K562 (cell line): ENCODE data around the gene MAML3. TPM values are rescaled to one million over a fixed set of nuclear protein-coding genes. Genes with fewer than 3 reads are reported as not detected.

Experiments
- ATAC-seq: fragments of 200-7000 bp; cut with Tn5 transposase; 3 replicates; pipeline ENCODE4 v1.9.1; 2020; ENCODE audit warnings: moderate library complexity
- BruUV-seq: library from RNA; stranded (reverse); fragments of 400-500 nt; replicated peaks from 2 replicates; lab custom pipeline; 2021; lab: Mats Ljungman, UMichigan
- CTCF ChIA-PET: fragments of 300-600 bp; formaldehyde crosslinking; extraction: SDS; loops from one replicate; lab custom pipeline; 2021; ENCODE audit warnings: low intra/inter-chr PET ratio; lab: Yijun Ruan, JAX
- POLR2A ChIA-PET: fragments of 300-600, 350-650 bp; sonication (Branson Sonifier 250); formaldehyde crosslinking; extraction: SDS; loops from one replicate; lab custom pipeline; 2021; ENCODE audit warnings: antibody characterized with exemption, inconsistent platforms; lab: Yijun Ruan, JAX
- DNase-seq, 4 experiments: peaks; one replicate each; pipeline versions ENCODE4 v3.0.0 to v3.0.0-alpha.2; 2011 to 2018; ENCODE audit warnings: low spot score in 3 of 4, mixed read lengths in 3 of 4; ENCODE audit errors: extremely low read depth in 1 of 4
- FAIRE-seq: peaks from 2 replicates; lab custom pipeline; 2011; peaks lifted over from hg19 to GRCh38; lab: Jason Lieb, UNC
- H2AFZ ChIP-seq: 2 replicates; pipeline ENCODE4 v1.6.0; 2011; ENCODE audit warnings: low read depth, low read length, control low read depth, inconsistent platforms
- H3K27ac ChIP-seq: fragments of 200-600 bp; 3 replicates; pipeline ENCODE4 v1.8.0; 2011; ENCODE audit warnings: low read depth, mild to moderate bottlenecking, control low read depth, inconsistent platforms, low read length, moderate library complexity, mixed read lengths; ENCODE audit errors: extremely low read depth
- H3K27me3 ChIP-seq, 2 experiments: fragments of 300-600 bp in 1 of 2; 2 replicates in 1 of 2; 3 replicates in 1 of 2; pipeline versions ENCODE4 v1.6.0 to v1.8.0; 2011; ENCODE audit warnings: inconsistent platforms in 2 of 2, low read length in 2 of 2, mild to moderate bottlenecking in 1 of 2, mixed read lengths in 1 of 2, moderate library complexity in 1 of 2; ENCODE audit not compliant: control insufficient read depth in 2 of 2, insufficient read depth in 2 of 2
- H3K36me3 ChIP-seq: fragments of 300-600 bp; 3 replicates; pipeline ENCODE4 v1.8.0; 2011; ENCODE audit warnings: mild to moderate bottlenecking, low read length, inconsistent platforms; ENCODE audit not compliant: control insufficient read depth, insufficient read depth
- H3K4me1 ChIP-seq, 2 experiments: fragments of 200-600 bp in 1 of 2; replicated peaks in 1 of 2; 2 replicates in 1 of 2; 3 replicates in 1 of 2; pipeline versions ENCODE4 v1.5.1 to v1.8.0; 2011; ENCODE audit warnings: inconsistent platforms in 2 of 2, low read length in 2 of 2, mild to moderate bottlenecking in 1 of 2, mixed read lengths in 1 of 2, moderate library complexity in 1 of 2; ENCODE audit not compliant: control insufficient read depth in 2 of 2, insufficient read depth in 2 of 2
- H3K4me2 ChIP-seq: 2 replicates; pipeline ENCODE4 v1.6.1; 2011; ENCODE audit warnings: low read length, control low read depth, inconsistent platforms, mixed read lengths; ENCODE audit not compliant: insufficient read depth
- H3K4me3 ChIP-seq: fragments of 200-600 bp; sonication (generic), shearing (Covaris generic); 2 replicates; pipeline ENCODE4 v1.5.1; 2016; ENCODE audit warnings: control low read depth, inconsistent platforms
- H3K79me2 ChIP-seq: fragments of 200-600 bp; 3 replicates; pipeline ENCODE4 v1.8.0; 2011; ENCODE audit warnings: low read length, inconsistent platforms; ENCODE audit not compliant: control insufficient read depth, insufficient read depth
- H3K9ac ChIP-seq, 2 experiments: 2 replicates each; pipeline versions ENCODE4 v1.6.0 to v1.6.1; 2011; ENCODE audit warnings: low read depth in 2 of 2, low read length in 2 of 2, control low read depth in 1 of 2, inconsistent platforms in 1 of 2, mild to moderate bottlenecking in 1 of 2, mixed read lengths in 1 of 2; ENCODE audit not compliant: insufficient read depth in 1 of 2
- H3K9me1 ChIP-seq: one replicate; pipeline ENCODE4 v1.6.0; 2011; ENCODE audit warnings: inconsistent platforms, mild to moderate bottlenecking, low read length, moderate library complexity; ENCODE audit not compliant: control insufficient read depth, insufficient read depth
- H3K9me3 ChIP-seq: replicated peaks from 2 replicates; pipeline ENCODE4 v1.5.1; 2011; ENCODE audit warnings: low read depth, low read length, inconsistent platforms; ENCODE audit not compliant: control insufficient read depth, insufficient read depth
- H4K20me1 ChIP-seq: replicated peaks from 2 replicates; pipeline ENCODE4 v1.6.1; 2011; ENCODE audit warnings: low read length, inconsistent platforms, mixed read lengths; ENCODE audit not compliant: control insufficient read depth, insufficient read depth
- DACH1 ChIP-seq: fragments of 450-650 bp; IDR thresholded peaks from 2 replicates; pipeline ENCODE4 v1.6.1; 2018; ENCODE audit not compliant: partially characterized antibody
- FOXJ3 ChIP-seq: sonication (generic); formaldehyde crosslinking; IDR thresholded peaks from 2 replicates; pipeline ENCODE4 v1.4.0; 2020; ENCODE audit warnings: mild to moderate bottlenecking, missing genetic modification reagents
- MAZ ChIP-seq, 2 experiments: fragments of 450-650 bp in 1 of 2; sonication (generic) in 1 of 2; formaldehyde crosslinking; IDR thresholded peaks in 1 of 2; conservative IDR thresholded peaks in 1 of 2; 2 replicates each; pipeline versions ENCODE4 v1.4.0 to v1.5.0; 2020; ENCODE audit warnings: mild to moderate bottlenecking in 1 of 2, missing genetic modification reagents in 1 of 2
- NR2F6 ChIP-seq: fragments of 450-650 bp; formaldehyde crosslinking; IDR thresholded peaks from 2 replicates; pipeline ENCODE4 v1.4.0; 2020; ENCODE audit warnings: mild to moderate bottlenecking
- POLR2AphosphoS5 ChIP-seq: IDR thresholded peaks from 2 replicates; pipeline ENCODE4 v1.6.1; 2011; ENCODE audit warnings: mild to moderate bottlenecking, low read depth, low read length, moderate library complexity; ENCODE audit not compliant: control insufficient read depth, insufficient read depth
- RFX7 ChIP-seq: fragments of 250-450 bp; sonication (Bioruptor Pico); IDR thresholded peaks from 2 replicates; pipeline ENCODE4 v1.5.1; 2021; ENCODE audit warnings: mild to moderate bottlenecking
- TAF7 ChIP-seq: fragments of 450-650 bp; IDR thresholded peaks from 2 replicates; pipeline ENCODE4 v1.6.1; 2016; ENCODE audit warnings: missing genetic modification characterization, missing compliant biosample characterization
- TEAD4 ChIP-seq, 2 experiments: sonication (generic) in 1 of 2; formaldehyde crosslinking in 1 of 2; IDR thresholded peaks; 2 replicates each; pipeline versions ENCODE4 v1.6.1 to v1.8.0; 2012 to 2022; ENCODE audit warnings: borderline replicate concordance in 1 of 2, inconsistent platforms in 1 of 2, low read length in 1 of 2, mild to moderate bottlenecking in 1 of 2, missing genetic modification reagents in 1 of 2
- ZBTB2 ChIP-seq: fragments of 450-650 bp; IDR thresholded peaks from 2 replicates; pipeline ENCODE4 v1.6.1; 2016; ENCODE audit warnings: antibody characterized with exemption
- ZKSCAN3 ChIP-seq: fragments of 250-450 bp; sonication (Bioruptor Pico); IDR thresholded peaks from 2 replicates; pipeline ENCODE4 v1.4.0; 2020
- ZNF384 ChIP-seq: IDR thresholded peaks from 2 replicates; pipeline ENCODE4 v1.6.1; 2012; ENCODE audit warnings: low read depth, low read length, improper control_type of control experiment
- ZNF830 ChIP-seq: fragments of 250-450 bp; sonication (Bioruptor Pico); IDR thresholded peaks from 2 replicates; pipeline ENCODE4 v1.5.0; 2021; ENCODE audit warnings: mild to moderate bottlenecking
- WGBS: fragments of 100-300 bp; shearing (Covaris generic); methylation state at CpG from one replicate; pipeline ENCODE4 v1.1.6; 2016; ENCODE audit warnings: low coverage, mixed read lengths; ENCODE audit not compliant: insufficient coverage; ENCODE audit errors: missing lambda C conversion rate; 5-methylcytosine and 5-hydroxymethylcytosine counted together
- in situ Hi-C: fragments of 300-500 bp; cut with MboI; formaldehyde crosslinking; loops from 4 replicates; pipeline ENCODE4 v1.15.0; 2018; ENCODE audit warnings: inconsistent platforms, mixed read lengths
- intact Hi-C: fragments of 100-400 bp; cut with micrococcal nuclease; formaldehyde crosslinking; loops from 2 replicates; pipeline ENCODE4 v1.14.2; 2022
- polyA plus RNA-seq, 8 experiments: library from polyadenylated mRNA; depleted of rRNA in 4 of 8; stranded (reverse) in 5 of 8; unstranded in 3 of 8; fragments of >200 nt; fragmentation: Nextera tagmentation in 2 of 8; fragmentation: Illumina TruSeq in 1 of 8; extraction: Ambion mirVana in 2 of 8; extraction: Trizol in 1 of 8; gene quantifications; 2 replicates each; pipeline versions ENCODE4 v1.2.1 to v1.2.3, GENCODE V29; 2011 to 2014; ENCODE audit warnings: inconsistent platforms in 1 of 8, missing spikeins in 1 of 8
- total RNA-seq, 7 experiments: library from RNA; depleted of rRNA in 6 of 7; stranded (reverse); fragments of >200 nt in 6 of 7; fragmentation: Illumina TruSeq in 2 of 7; extraction: Trizol in 2 of 7; gene quantifications; 2 replicates each; pipeline versions ENCODE4 v1.2.1 to v1.2.3, GENCODE V29; 2011 to 2021; ENCODE audit warnings: low replicate concordance in 1 of 7
- TF ChIP-seq, protein P1 (sequence below): fragments of 250-450 bp; sonication (Bioruptor Pico); IDR thresholded peaks from 2 replicates; pipeline ENCODE4 v1.4.0; 2020; ENCODE audit warnings: mild to moderate bottlenecking, moderate library complexity
- TF ChIP-seq, protein P2 (sequence below): fragments of 250-450 bp; sonication (Bioruptor Pico); IDR thresholded peaks from 2 replicates; pipeline ENCODE4 v1.5.0; 2021

The MAML3 gene
- total and polyA plus RNA-seq, 9 of the 15 experiments (the other 6 are each of a cell fraction or from before 2014, with no cell fraction given) = 0.01 to 0.55 (median 0.25) TPM

DNA sequence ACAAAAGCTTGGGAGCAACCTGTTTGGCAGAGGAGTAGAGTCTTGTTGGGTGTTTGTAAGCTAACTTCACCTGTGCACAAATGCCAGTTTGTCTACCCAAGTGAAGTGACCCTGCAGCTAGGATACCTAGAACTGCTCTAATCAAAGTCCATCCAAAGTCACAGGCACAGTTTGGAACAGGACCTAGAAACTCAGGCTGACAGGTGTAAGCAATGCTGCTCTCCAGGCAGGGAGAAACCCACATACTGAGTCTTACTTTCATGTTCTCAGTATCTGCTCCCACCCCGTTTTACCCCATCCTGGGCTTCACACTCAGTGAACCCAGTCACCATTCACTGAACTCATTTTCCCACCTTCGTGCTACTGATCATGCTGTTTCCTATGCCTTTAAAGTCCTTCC, 40.3 kb downstream of the MAML3 start:
- no peak overlapping the region for H3K27ac ChIP-seq
- no peaks in the 10 kb centered on the region for H3K79me2 ChIP-seq
- no peak overlapping the region for H3K4me2 ChIP-seq
- H3K4me3 ChIP-seq = no peak overlapping the region
- H3K9me1 ChIP-seq = no peaks in the 10 kb centered on the region
- no peaks in the 10 kb centered on the region for H4K20me1 ChIP-seq
- DNase-seq = no peak
- POLR2A ChIA-PET = no interaction called here
- in situ Hi-C loops (no loop called here), intact Hi-C loops (no loop called here)
- peaks cover 4 to 12% of the 10 kb centered on the region in 2 experiments; a peak in 3 of 5 replicates for H3K27me3 ChIP-seq
- FAIRE-seq = no peak
- CTCF ChIA-PET = no interaction called here
- 3% methylated on average over 2 of the region's 2 CpGs for WGBS
- ATAC-seq = no peak
- no peaks in the 10 kb centered on the region for H3K4me1 ChIP-seq
- BruUV-seq = no TSS peak
- H3K9me3 ChIP-seq = no peaks in the 10 kb centered on the region
- H3K9ac ChIP-seq = no peak overlapping the region
- no peak for TF ChIP-seq ZNF384
- no peak for TF ChIP-seq ZBTB2
- TF ChIP-seq RFX7 = no peak
- no peak for TF ChIP-seq NR2F6 (CRISPR knock-in tag)
- no peak for TF ChIP-seq FOXJ3
- no peak for TF ChIP-seq ZKSCAN3 (CRISPR knock-in tag)
- no peak for TF ChIP-seq MAZ (CRISPR knock-in tag; conservative IDR thresholded peaks at IDR 0.05 in 1 of 2, IDR thresholded peaks at IDR 0.05 in 1 of 2)
- TF ChIP-seq ZNF830 = no peak
- no peak for TF ChIP-seq TEAD4 (IDR thresholded peaks at IDR 0.05; ENCODE audit: low read length)
- TF ChIP-seq TEAD4 (CRISPR knock-in tag; IDR thresholded peaks at IDR 0.05; ENCODE audit: borderline replicate concordance) = no peak
- no peak for TF ChIP-seq DACH1
- no peak for TF ChIP-seq TAF7
- TF ChIP-seq, protein P1, sequence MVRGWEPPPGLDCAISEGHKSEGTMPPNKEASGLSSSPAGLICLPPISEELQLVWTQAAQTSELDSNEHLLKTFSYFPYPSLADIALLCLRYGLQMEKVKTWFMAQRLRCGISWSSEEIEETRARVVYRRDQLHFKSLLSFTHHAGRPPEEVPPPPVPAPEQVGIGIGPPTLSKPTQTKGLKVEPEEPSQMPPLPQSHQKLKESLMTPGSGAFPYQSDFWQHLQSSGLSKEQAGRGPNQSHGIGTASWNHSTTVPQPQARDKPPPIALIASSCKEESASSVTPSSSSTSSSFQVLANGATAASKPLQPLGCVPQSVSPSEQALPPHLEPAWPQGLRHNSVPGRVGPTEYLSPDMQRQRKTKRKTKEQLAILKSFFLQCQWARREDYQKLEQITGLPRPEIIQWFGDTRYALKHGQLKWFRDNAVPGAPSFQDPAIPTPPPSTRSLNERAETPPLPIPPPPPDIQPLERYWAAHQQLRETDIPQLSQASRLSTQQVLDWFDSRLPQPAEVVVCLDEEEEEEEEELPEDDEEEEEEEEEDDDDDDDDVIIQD (CRISPR knock-in tag) = no peak
- no peak for TF ChIP-seq POLR2AphosphoS5
- TF ChIP-seq, protein P2, sequence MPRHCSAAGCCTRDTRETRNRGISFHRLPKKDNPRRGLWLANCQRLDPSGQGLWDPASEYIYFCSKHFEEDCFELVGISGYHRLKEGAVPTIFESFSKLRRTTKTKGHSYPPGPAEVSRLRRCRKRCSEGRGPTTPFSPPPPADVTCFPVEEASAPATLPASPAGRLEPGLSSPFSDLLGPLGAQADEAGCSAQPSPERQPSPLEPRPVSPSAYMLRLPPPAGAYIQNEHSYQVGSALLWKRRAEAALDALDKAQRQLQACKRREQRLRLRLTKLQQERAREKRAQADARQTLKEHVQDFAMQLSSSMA (CRISPR knock-in tag) = no peak
- no peaks in the 10 kb centered on the region for H3K36me3 ChIP-seq
- no peak overlapping the region for H2AFZ ChIP-seq
